ENCODE measurements around the gene RFX1.
"Not testable (repeated sequence)": the region's sequence is repeated elsewhere in the genome, so short reads cannot be mapped to it uniquely, and the experiment has no call there.

The RFX1 gene

DNA sequence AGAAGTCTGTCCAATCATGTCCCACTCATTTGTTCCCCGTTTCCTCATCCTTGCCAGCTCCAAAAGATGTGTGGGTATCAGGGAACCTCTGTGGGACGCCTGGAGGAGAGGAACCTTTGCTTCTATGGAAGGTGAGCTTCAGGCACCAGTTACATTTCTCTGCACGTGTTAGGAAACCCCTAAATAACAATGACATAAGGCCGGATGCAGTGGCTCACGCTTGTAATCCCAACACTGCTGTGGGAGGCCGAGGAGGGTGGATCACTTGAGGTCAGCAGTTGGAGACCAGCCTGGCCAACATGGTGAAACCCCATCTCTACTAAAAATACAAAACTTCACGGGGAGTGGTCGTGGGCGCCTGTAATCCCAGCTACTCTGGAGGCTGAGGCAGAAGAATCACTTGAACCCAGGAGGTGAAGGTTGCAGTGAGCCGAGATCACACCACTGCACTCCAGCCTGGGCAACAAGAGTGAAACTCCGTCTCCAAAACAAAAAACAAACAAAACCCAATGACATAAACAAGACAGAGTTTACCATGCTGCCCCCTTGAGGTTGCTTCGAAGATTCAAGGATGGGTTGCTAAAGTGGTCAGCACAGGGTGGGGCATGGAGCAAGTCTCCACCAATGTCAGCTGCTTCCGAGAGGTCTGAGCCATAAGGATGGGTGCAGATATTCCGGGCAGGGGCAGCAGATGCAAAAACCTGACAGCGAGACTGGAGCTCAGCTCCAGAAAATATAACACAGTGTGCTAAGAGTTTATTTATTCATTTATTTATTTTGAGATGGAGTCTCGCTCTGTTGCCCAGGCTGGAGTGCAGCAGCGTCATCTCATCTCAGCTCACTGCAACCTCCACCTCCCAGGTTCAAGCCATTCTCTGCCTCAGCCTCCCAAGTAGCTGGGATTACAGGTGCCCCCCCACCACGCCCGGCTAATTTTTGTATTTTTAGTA lies 36.8 kb upstream of the RFX1 start:
- H3K36me3 ChIP-seq (replicated peaks); H3K27ac ChIP-seq; H3K4me3 ChIP-seq (ENCODE audit: low read depth, low read length); H3K27me3 ChIP-seq (replicated peaks); in situ Hi-C loops (cut with HindIII; ENCODE audit: low pct_ligation_motif_present, low sequenced_read_pairs): not testable (repeated sequence)
- TF ChIP-seq, protein P1, sequence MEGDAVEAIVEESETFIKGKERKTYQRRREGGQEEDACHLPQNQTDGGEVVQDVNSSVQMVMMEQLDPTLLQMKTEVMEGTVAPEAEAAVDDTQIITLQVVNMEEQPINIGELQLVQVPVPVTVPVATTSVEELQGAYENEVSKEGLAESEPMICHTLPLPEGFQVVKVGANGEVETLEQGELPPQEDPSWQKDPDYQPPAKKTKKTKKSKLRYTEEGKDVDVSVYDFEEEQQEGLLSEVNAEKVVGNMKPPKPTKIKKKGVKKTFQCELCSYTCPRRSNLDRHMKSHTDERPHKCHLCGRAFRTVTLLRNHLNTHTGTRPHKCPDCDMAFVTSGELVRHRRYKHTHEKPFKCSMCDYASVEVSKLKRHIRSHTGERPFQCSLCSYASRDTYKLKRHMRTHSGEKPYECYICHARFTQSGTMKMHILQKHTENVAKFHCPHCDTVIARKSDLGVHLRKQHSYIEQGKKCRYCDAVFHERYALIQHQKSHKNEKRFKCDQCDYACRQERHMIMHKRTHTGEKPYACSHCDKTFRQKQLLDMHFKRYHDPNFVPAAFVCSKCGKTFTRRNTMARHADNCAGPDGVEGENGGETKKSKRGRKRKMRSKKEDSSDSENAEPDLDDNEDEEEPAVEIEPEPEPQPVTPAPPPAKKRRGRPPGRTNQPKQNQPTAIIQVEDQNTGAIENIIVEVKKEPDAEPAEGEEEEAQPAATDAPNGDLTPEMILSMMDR (IDR thresholded peaks at IDR 0.05; ENCODE audit: low read depth, low read length, missing control alignments), result peak; percentile 71
- peak; percentile 65 for DNase-seq

DNA sequence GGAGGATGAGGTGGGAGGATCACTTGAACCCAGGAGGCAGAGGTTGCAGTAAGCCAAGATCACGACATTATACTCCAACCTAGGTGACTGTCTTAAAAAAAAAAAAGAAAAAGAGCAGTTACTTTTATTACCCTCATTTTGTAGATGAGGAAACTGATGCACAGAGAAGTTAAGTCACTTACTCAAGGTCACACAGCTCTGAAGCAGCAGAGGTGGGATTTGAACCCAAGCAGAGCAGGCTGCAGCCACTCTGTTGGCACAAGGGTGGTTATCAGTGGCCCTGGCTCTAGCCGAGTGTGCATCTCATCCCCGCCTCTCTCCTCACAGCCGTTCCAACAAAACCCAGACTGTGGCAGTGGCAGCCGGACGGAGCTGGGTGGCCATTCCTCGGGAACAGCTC lies 33.1 kb upstream of the RFX1 start:
- Histone ChIP-seq H3K36me3 (replicated peaks) (no peaks in the 10 kb centered on the region), H3K27ac (no peak overlapping the region), H3K4me3 (ENCODE audit: low read depth, low read length) (no peak overlapping the region), H3K27me3 (replicated peaks) (no peaks in the 10 kb centered on the region)
- DNase-seq, result no peak
- TF ChIP-seq, protein P1 (IDR thresholded peaks at IDR 0.05; ENCODE audit: low read depth, low read length, missing control alignments), result no peak
- in situ Hi-C loops (cut with HindIII; ENCODE audit: low pct_ligation_motif_present, low sequenced_read_pairs), result no loop called here

DNA sequence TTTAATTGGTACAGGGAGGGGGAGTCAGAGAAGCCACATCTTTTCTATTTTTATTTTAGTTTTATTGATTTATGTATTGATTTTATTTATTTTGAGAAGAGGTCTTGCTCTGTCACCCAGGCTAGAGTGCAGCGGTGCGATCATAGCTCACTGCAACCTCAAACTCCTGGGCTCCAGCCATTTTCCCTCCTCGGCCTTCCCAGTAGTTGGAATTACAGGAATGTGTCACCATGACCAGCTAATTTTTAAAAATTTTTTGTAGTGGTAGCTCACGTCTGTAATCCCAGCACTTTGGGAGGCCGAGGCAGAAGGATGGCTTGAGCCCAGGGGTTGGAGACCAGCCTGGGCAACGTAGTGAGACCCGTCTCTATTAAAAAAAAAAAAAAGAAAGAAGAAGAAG lies 29.6 kb upstream of the RFX1 start:
- H3K27ac ChIP-seq, result no peak overlapping the region
- DNase-seq, result peak; percentile 13
- no peaks in the 10 kb centered on the region for H3K36me3 ChIP-seq (replicated peaks)
- TF ChIP-seq, protein P1 (IDR thresholded peaks at IDR 0.05; ENCODE audit: low read depth, low read length, missing control alignments), result no peak
- in situ Hi-C loops (cut with HindIII; ENCODE audit: low pct_ligation_motif_present, low sequenced_read_pairs), result no loop called here
- H3K27me3 ChIP-seq (replicated peaks), result no peaks in the 10 kb centered on the region
- H3K4me3 ChIP-seq (ENCODE audit: low read depth, low read length), result no peak overlapping the region

DNA sequence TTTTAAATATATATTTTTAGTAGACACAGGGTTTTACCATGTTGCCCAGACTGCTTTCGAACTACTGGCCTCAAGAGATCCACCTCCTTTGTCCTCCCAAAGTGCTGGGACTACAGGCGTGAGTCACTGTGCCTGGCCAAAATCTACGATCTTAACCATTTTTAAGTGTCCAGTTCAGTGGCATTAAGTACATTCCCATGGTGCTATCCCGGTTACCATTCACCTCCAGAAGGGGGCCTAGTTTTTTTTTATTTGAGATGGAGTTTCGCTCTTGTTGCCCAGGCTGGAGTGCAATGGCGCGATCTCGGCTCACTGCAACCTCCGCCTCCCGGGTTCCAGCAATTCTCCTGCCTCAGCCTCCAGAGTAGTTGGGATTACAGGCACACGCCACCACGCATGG lies 29.0 kb upstream of the RFX1 start:
- DNase-seq; H3K4me3 ChIP-seq (ENCODE audit: low read depth, low read length); H3K36me3 ChIP-seq (replicated peaks); H3K27me3 ChIP-seq (replicated peaks); H3K27ac ChIP-seq; in situ Hi-C loops (cut with HindIII; ENCODE audit: low pct_ligation_motif_present, low sequenced_read_pairs): not testable (repeated sequence)
- TF ChIP-seq, protein P1 (IDR thresholded peaks at IDR 0.05; ENCODE audit: low read depth, low read length, missing control alignments), result peak; percentile 5

DNA sequence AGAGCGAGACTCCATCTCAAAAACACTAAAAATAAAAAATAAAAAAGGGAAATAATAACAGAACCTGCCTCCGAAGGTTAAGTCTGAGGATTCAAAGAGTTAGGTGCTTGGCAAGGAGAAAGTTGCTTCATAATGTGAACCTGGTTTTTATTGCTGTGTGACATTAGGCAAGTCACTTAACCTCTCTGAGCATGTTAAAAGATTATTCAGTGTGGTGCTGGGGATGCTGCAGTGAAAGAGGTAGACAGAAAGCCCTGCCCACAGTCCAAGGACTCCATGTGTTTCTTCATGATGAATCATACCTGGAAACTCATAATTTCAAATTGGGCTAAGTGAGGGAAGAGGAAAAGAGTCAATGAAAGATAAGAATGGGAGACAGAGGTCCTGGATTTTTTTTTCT lies 27.8 kb upstream of the RFX1 start:
- no peak overlapping the region for H3K4me3 ChIP-seq (ENCODE audit: low read depth, low read length)
- TF ChIP-seq, protein P1 (IDR thresholded peaks at IDR 0.05; ENCODE audit: low read depth, low read length, missing control alignments), result no peak
- DNase-seq, result no peak
- in situ Hi-C loops (cut with HindIII; ENCODE audit: low pct_ligation_motif_present, low sequenced_read_pairs), result no loop called here
- no peaks in the 10 kb centered on the region for H3K36me3 ChIP-seq (replicated peaks)
- H3K27ac ChIP-seq, result no peak overlapping the region
- H3K27me3 ChIP-seq (replicated peaks), result no peaks in the 10 kb centered on the region
